GM21723 (cell line): ENCODE measurements around the gene ARHGAP10.
A peak's percentile ranks its signal among the peaks of the same experiment; 100 is the strongest.

Experiments used
- ATAC-seq: cut with Tn5 transposase; IDR thresholded peaks from one replicate; pipeline ENCODE4 v1.9.1; 2021; ENCODE audit warnings: mild to moderate bottlenecking, moderate library complexity; ENCODE audit not compliant: unreplicated experiment

Gene ARHGAP10

GRCh38 chr4:147732518-147733235, 789 bp downstream of the ARHGAP10 start:
- ATAC-seq: peak; percentile 32

- no peak for ATAC-seq
These were observed 1.9 kb downstream of the ARHGAP10 start for GRCh38 chr4:147733716-147734344.

GRCh38 chr4:147734496-147734895, 2.6 kb downstream of the ARHGAP10 start:
- ATAC-seq: no peak

- peak; percentile 26 for ATAC-seq
These were observed 3.8 kb downstream of the ARHGAP10 start for GRCh38 chr4:147735413-147736301.

- ATAC-seq: no peak
These were observed 4.6 kb downstream of the ARHGAP10 start for GRCh38 chr4:147736458-147736857.

GRCh38 chr4:147737623-147738022, 5.7 kb downstream of the ARHGAP10 start:
- no peak for ATAC-seq

- ATAC-seq: no peak
These were observed 7.4 kb downstream of the ARHGAP10 start for GRCh38 chr4:147739239-147739823.

- ATAC-seq: no peak
These were observed 8.3 kb downstream of the ARHGAP10 start for GRCh38 chr4:147740176-147740575.

GRCh38 chr4:147741190-147741788, 9.4 kb downstream of the ARHGAP10 start:
- no peak for ATAC-seq

GRCh38 chr4:147747787-147748454, 16.0 kb downstream of the ARHGAP10 start:
- ATAC-seq: no peak

- peak; percentile 95 for ATAC-seq
These were observed 18.0 kb downstream of the ARHGAP10 start for GRCh38 chr4:147749811-147750321.

GRCh38 chr4:147753047-147753446, 21.2 kb downstream of the ARHGAP10 start:
- ATAC-seq: no peak

GRCh38 chr4:147754037-147754445, 22.2 kb downstream of the ARHGAP10 start:
- ATAC-seq: no peak

- ATAC-seq: no peak
These were observed 23.8 kb downstream of the ARHGAP10 start for GRCh38 chr4:147755561-147756295.

- no peak for ATAC-seq
These were observed 24.5 kb downstream of the ARHGAP10 start for GRCh38 chr4:147756417-147756816.

- ATAC-seq: no peak
These were observed 28.3 kb downstream of the ARHGAP10 start for GRCh38 chr4:147760176-147760575.

GRCh38 chr4:147760695-147761094, 28.8 kb downstream of the ARHGAP10 start:
- ATAC-seq: peak; percentile 3

GRCh38 chr4:147761218-147761883, 29.5 kb downstream of the ARHGAP10 start:
- peak; percentile 71 for ATAC-seq

GRCh38 chr4:147764337-147764736, 32.4 kb downstream of the ARHGAP10 start:
- ATAC-seq: no peak
